IMR-90 (cell line): ENCODE results near the gene B3GLCT.

ENCODE experiments used
- FOS ChIP-seq: fragments of 150-350 bp; IDR thresholded peaks from 2 replicates; pipeline ENCODE4 v1.6.1; 2016; ENCODE audit warnings: low read depth, low read length
- MAFK ChIP-seq: IDR thresholded peaks from 2 replicates; pipeline ENCODE4 v1.6.1; 2012; ENCODE audit warnings: low read depth, low read length, improper control_type of control experiment
- MXI1 ChIP-seq: IDR thresholded peaks from 2 replicates; pipeline ENCODE4 v1.6.1; 2012; ENCODE audit warnings: low read depth, mild to moderate bottlenecking, low read length, moderate library complexity, borderline replicate concordance
- POLR2A ChIP-seq: IDR thresholded peaks from 2 replicates; pipeline ENCODE4 v1.6.1; 2012; ENCODE audit warnings: mild to moderate bottlenecking, low read depth, low read length
- RAD21 ChIP-seq: IDR thresholded peaks from 2 replicates; pipeline ENCODE4 v1.6.1; 2012; ENCODE audit warnings: low read length, improper control_type of control experiment
- RFX5 ChIP-seq: IDR thresholded peaks from 2 replicates; pipeline ENCODE4 v1.8.0; 2012; ENCODE audit warnings: low read depth, mild to moderate bottlenecking, low read length, moderate library complexity
- TF ChIP-seq, protein P1 (sequence below): conservative IDR thresholded peaks from 2 replicates; pipeline ENCODE4 v1.5.1; 2012; ENCODE audit warnings: mild to moderate bottlenecking, low read depth, low read length, improper control_type of control experiment
- TF ChIP-seq, protein P2 (sequence below): fragments of 150-350 bp; IDR thresholded peaks from 2 replicates; pipeline ENCODE4 v1.6.1; 2017; ENCODE audit warnings: mild to moderate bottlenecking, antibody characterized with exemption, low read length, low read depth

DNA sequence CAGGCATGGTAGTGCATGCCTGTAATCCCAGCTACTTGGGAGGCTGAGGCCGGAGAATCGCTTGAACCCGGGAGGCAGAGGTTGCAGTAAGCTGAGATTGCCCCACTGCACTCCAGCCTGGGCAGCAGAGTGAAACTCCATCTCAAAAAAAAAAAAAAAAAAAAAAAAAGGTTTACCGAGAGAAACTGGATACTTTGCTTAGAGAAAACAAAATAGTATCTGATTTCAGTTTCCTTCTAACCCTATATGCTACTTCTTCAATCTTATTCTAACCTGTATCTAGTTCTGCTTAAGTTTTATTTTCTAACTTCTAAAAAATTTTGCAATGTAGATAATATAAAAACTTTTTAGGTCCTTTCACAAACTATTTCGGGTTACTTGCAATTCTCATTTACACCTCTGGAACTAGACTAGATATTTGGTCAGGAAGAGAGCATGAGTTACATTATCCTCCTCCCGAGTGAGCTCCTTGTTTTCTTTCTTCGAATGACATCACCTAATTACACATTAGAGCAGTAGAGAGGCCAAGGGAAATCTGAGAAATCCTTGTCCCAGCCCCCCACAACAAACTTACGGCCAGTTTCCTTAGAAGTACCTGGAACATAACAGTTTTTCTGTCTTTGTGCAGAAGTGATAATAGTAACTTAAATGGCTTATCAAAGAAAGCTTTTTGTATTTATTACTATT, 128.9 kb downstream of the B3GLCT start:
- TF ChIP-seq, protein P1, sequence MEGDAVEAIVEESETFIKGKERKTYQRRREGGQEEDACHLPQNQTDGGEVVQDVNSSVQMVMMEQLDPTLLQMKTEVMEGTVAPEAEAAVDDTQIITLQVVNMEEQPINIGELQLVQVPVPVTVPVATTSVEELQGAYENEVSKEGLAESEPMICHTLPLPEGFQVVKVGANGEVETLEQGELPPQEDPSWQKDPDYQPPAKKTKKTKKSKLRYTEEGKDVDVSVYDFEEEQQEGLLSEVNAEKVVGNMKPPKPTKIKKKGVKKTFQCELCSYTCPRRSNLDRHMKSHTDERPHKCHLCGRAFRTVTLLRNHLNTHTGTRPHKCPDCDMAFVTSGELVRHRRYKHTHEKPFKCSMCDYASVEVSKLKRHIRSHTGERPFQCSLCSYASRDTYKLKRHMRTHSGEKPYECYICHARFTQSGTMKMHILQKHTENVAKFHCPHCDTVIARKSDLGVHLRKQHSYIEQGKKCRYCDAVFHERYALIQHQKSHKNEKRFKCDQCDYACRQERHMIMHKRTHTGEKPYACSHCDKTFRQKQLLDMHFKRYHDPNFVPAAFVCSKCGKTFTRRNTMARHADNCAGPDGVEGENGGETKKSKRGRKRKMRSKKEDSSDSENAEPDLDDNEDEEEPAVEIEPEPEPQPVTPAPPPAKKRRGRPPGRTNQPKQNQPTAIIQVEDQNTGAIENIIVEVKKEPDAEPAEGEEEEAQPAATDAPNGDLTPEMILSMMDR = no peak
- TF ChIP-seq POLR2A (no peak), MXI1 (no peak), RAD21 (no peak), MAFK (no peak), RFX5 (no peak), FOS (no peak)
- TF ChIP-seq, protein P2, sequence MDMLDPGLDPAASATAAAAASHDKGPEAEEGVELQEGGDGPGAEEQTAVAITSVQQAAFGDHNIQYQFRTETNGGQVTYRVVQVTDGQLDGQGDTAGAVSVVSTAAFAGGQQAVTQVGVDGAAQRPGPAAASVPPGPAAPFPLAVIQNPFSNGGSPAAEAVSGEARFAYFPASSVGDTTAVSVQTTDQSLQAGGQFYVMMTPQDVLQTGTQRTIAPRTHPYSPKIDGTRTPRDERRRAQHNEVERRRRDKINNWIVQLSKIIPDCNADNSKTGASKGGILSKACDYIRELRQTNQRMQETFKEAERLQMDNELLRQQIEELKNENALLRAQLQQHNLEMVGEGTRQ = no peak
